Activated CD8-positive, alpha-beta memory T cell treated with anti-CD3 and anti-CD28 coated beads, Interleukin-2, amount 50 U/mL, for 1 hour (primary cell): ENCODE results near the gene PI4KB.
A peak's percentile ranks its signal among the peaks of the same experiment; 100 is the strongest.

Experiments used
- DNase-seq: peaks from one replicate; pipeline ENCODE4 v3.0.0-alpha.2; 2020; ENCODE audit errors: extremely low read depth

Gene PI4KB

GRCh38 chr1:151311589-151312331, 15.5 kb downstream of the PI4KB start:
- no peak for DNase-seq

- DNase-seq: no peak
Measured at GRCh38 chr1:151311011-151311410, 16.2 kb downstream of the PI4KB start.

- DNase-seq: no peak
Measured at GRCh38 chr1:151309811-151310323, 17.3 kb downstream of the PI4KB start.

GRCh38 chr1:151294742-151295462, 32.3 kb downstream of the PI4KB start:
- no peak for DNase-seq

GRCh38 chr1:151293093-151293492, 34.1 kb downstream of the PI4KB start:
- no peak for DNase-seq

GRCh38 chr1:151292207-151293030, 34.8 kb downstream of the PI4KB start:
- no peak for DNase-seq

- no peak for DNase-seq
Measured at GRCh38 chr1:151290709-151291303, 36.4 kb downstream of the PI4KB start.

GRCh38 chr1:151289991-151290708, 37.1 kb downstream of the PI4KB start:
- DNase-seq: no peak

GRCh38 chr1:151289080-151289935, 37.9 kb downstream of the PI4KB start:
- no peak for DNase-seq

GRCh38 chr1:151288502-151288901, 38.7 kb downstream of the PI4KB start:
- DNase-seq: no peak

GRCh38 chr1:151287767-151288500, 39.3 kb downstream of the PI4KB start:
- DNase-seq: no peak

GRCh38 chr1:151287341-151287699, 39.9 kb downstream of the PI4KB start:
- DNase-seq: no peak

- no peak for DNase-seq
Measured at GRCh38 chr1:151286619-151287340, 40.4 kb downstream of the PI4KB start.

GRCh38 chr1:151284013-151284577, 43.1 kb downstream of the PI4KB start:
- no peak for DNase-seq

- DNase-seq: no peak
Measured at GRCh38 chr1:151282883-151283725, 44.1 kb downstream of the PI4KB start.

GRCh38 chr1:151281969-151282882, 45.0 kb downstream of the PI4KB start, which contains the start of gene ZNF687:
Gene ZNF687 (plus strand): TSS chr1:151282299. CDS start chr1:151286292, 3,993 bp downstream.
- peak; percentile 97 for DNase-seq
